ENCODE measurements around the gene HP. TPM values are rescaled to one million over a fixed set of nuclear protein-coding genes. Genes with fewer than 3 reads are reported as not detected.
A peak's percentile ranks its signal among the peaks of the same experiment; 100 is the strongest.

Gene HP
- total RNA-seq, 1 donor from 2014 or later, result not detected

GRCh38 chr16:72027669-72028378, 26.5 kb upstream of the HP start:
- peak overlapping the region; percentile 16 for H3K4me3 Mint-ChIP-seq (ENCODE audit: unreplicated experiment)
- TF ChIP-seq CTCF (IDR thresholded peaks at IDR 0.05; ENCODE audit: unreplicated experiment), result no peak
- no peak for DNase-seq (ENCODE audit: low spot score)
- no peaks in the 10 kb centered on the region for H3K4me1 Mint-ChIP-seq (ENCODE audit: unreplicated experiment)
- no peaks in the 10 kb centered on the region for H3K9me3 Mint-ChIP-seq (ENCODE audit: unreplicated experiment)
- H3K36me3 Mint-ChIP-seq (ENCODE audit: low read depth, unreplicated experiment), result peaks cover 10% of the 10 kb centered on the region
- H3K27ac Mint-ChIP-seq (ENCODE audit: unreplicated experiment), result no peak overlapping the region
- no peaks in the 10 kb centered on the region for H3K27me3 Mint-ChIP-seq (ENCODE audit: unreplicated experiment)

GRCh38 chr16:72029567-72030271, 24.6 kb upstream of the HP start:
- no peak overlapping the region for H3K27ac Mint-ChIP-seq (ENCODE audit: unreplicated experiment)
- no peak for DNase-seq (ENCODE audit: low spot score)
- no peak overlapping the region for H3K4me3 Mint-ChIP-seq (ENCODE audit: unreplicated experiment)
- no peaks in the 10 kb centered on the region for H3K27me3 Mint-ChIP-seq (ENCODE audit: unreplicated experiment)
- no peaks in the 10 kb centered on the region for H3K4me1 Mint-ChIP-seq (ENCODE audit: unreplicated experiment)
- H3K36me3 Mint-ChIP-seq (ENCODE audit: low read depth, unreplicated experiment), result no peaks in the 10 kb centered on the region
- TF ChIP-seq CTCF (IDR thresholded peaks at IDR 0.05; ENCODE audit: unreplicated experiment), result no peak
- no peaks in the 10 kb centered on the region for H3K9me3 Mint-ChIP-seq (ENCODE audit: unreplicated experiment)

GRCh38 chr16:72033437-72033836, 20.9 kb upstream of the HP start:
- no peaks in the 10 kb centered on the region for H3K36me3 Mint-ChIP-seq (ENCODE audit: low read depth, unreplicated experiment)
- no peaks in the 10 kb centered on the region for H3K4me1 Mint-ChIP-seq (ENCODE audit: unreplicated experiment)
- no peak overlapping the region for H3K4me3 Mint-ChIP-seq (ENCODE audit: unreplicated experiment)
- DNase-seq (ENCODE audit: low spot score), result no peak
- no peaks in the 10 kb centered on the region for H3K27me3 Mint-ChIP-seq (ENCODE audit: unreplicated experiment)
- no peak for TF ChIP-seq CTCF (IDR thresholded peaks at IDR 0.05; ENCODE audit: unreplicated experiment)
- no peak overlapping the region for H3K27ac Mint-ChIP-seq (ENCODE audit: unreplicated experiment)
- no peaks in the 10 kb centered on the region for H3K9me3 Mint-ChIP-seq (ENCODE audit: unreplicated experiment)

- H3K36me3 Mint-ChIP-seq (ENCODE audit: low read depth, unreplicated experiment), result no peaks in the 10 kb centered on the region
- H3K4me1 Mint-ChIP-seq (ENCODE audit: unreplicated experiment), result no peaks in the 10 kb centered on the region
- H3K27me3 Mint-ChIP-seq (ENCODE audit: unreplicated experiment), result no peaks in the 10 kb centered on the region
- no peak overlapping the region for H3K4me3 Mint-ChIP-seq (ENCODE audit: unreplicated experiment)
- H3K9me3 Mint-ChIP-seq (ENCODE audit: unreplicated experiment), result no peaks in the 10 kb centered on the region
- no peak for DNase-seq (ENCODE audit: low spot score)
- H3K27ac Mint-ChIP-seq (ENCODE audit: unreplicated experiment), result no peak overlapping the region
- TF ChIP-seq CTCF (IDR thresholded peaks at IDR 0.05; ENCODE audit: unreplicated experiment), result no peak
Measured at GRCh38 chr16:72036098-72036497, 18.2 kb upstream of the HP start.

- no peak overlapping the region for H3K4me3 Mint-ChIP-seq (ENCODE audit: unreplicated experiment)
- peaks cover 6% of the 10 kb centered on the region for H3K4me1 Mint-ChIP-seq (ENCODE audit: unreplicated experiment)
- H3K27ac Mint-ChIP-seq (ENCODE audit: unreplicated experiment), result no peak overlapping the region
- no peaks in the 10 kb centered on the region for H3K36me3 Mint-ChIP-seq (ENCODE audit: low read depth, unreplicated experiment)
- DNase-seq (ENCODE audit: low spot score), result no peak
- TF ChIP-seq CTCF (IDR thresholded peaks at IDR 0.05; ENCODE audit: unreplicated experiment), result no peak
- no peaks in the 10 kb centered on the region for H3K9me3 Mint-ChIP-seq (ENCODE audit: unreplicated experiment)
- peaks cover 4% of the 10 kb centered on the region for H3K27me3 Mint-ChIP-seq (ENCODE audit: unreplicated experiment)
Measured at GRCh38 chr16:72042157-72042660, 12.1 kb upstream of the HP start.
